Stomach (tissue), 4 donors: ENCODE results near the gene ENOX1.

ENCODE experiments used
- CTCF ChIP-seq, 7 experiments: fragments of 450-650 bp in 4 of 7; fragments of 200-600 bp in 3 of 7; sonication (generic) in 3 of 7; IDR thresholded peaks; one replicate each; pipeline ENCODE4 v1.5.1; 2016 to 2019; ENCODE audit warnings: antibody characterized with exemption in 7 of 7, control low read depth in 2 of 7, mild to moderate bottlenecking in 1 of 7
- EP300 ChIP-seq: sonication (generic); formaldehyde crosslinking; IDR thresholded peaks from one replicate; pipeline ENCODE4 v1.6.1; 2017; ENCODE audit warnings: antibody characterized with exemption
- POLR2A ChIP-seq, 4 donors: fragments of 450-650 bp; IDR thresholded peaks; one replicate each; pipeline ENCODE4 v1.6.1; 2016; ENCODE audit warnings: antibody characterized with exemption in 4 of 4, control low read depth in 2 of 4, mild to moderate bottlenecking in 1 of 4, moderate library complexity in 1 of 4

- TF ChIP-seq CTCF (IDR thresholded peaks at IDR 0.05) (no peak), POLR2A (IDR thresholded peaks at IDR 0.05) (no peak), EP300 (no peak)
Observed at GRCh38 chr13:43397111-43397510, 389.7 kb downstream of the ENOX1 start.
